Activated CD4-positive, alpha-beta T cell treated with anti-CD3 and anti-CD28 coated beads, Interleukin-2, amount 10 ng/mL, durations not matched to agents 24 days and 14 days (primary cell): ENCODE data around the gene SUB1. TPM values are rescaled to one million over a fixed set of nuclear protein-coding genes. Genes with fewer than 3 reads are reported as not detected.
"Not testable (repeated sequence)": the region's sequence is repeated elsewhere in the genome, so short reads cannot be mapped to it uniquely, and the experiment has no call there.

Source experiments
- DNase-seq: peaks from one replicate; pipeline ENCODE4 v3.0.0; 2022
- H3K27ac Mint-ChIP-seq: one replicate; pipeline ENCODE4 v1.8.0; 2022; ENCODE audit warnings: mild to moderate bottlenecking, mixed read lengths
- H3K27me3 Mint-ChIP-seq: one replicate; pipeline ENCODE4 v1.8.0; 2022; ENCODE audit warnings: mixed read lengths
- H3K36me3 Mint-ChIP-seq: one replicate; pipeline ENCODE4 v1.8.0; 2022; ENCODE audit warnings: low read depth, mild to moderate bottlenecking, mixed read lengths
- H3K4me1 Mint-ChIP-seq: one replicate; pipeline ENCODE4 v1.8.0; 2021; ENCODE audit warnings: mixed read lengths
- H3K4me3 Mint-ChIP-seq: one replicate; pipeline ENCODE4 v1.8.0; 2022; ENCODE audit warnings: mild to moderate bottlenecking, moderate library complexity, mixed read lengths
- H3K9me3 Mint-ChIP-seq: one replicate; pipeline ENCODE4 v1.8.0; 2021; ENCODE audit warnings: mixed read lengths
- intact Hi-C: fragments of 100-400 bp; cut with micrococcal nuclease; formaldehyde crosslinking; loops from one replicate; pipeline ENCODE4 v1.15.1; 2023
- total RNA-seq: library from RNA; stranded (reverse); gene quantifications from 2 replicates; pipeline ENCODE4 v1.2.3, GENCODE V29; 2022

Gene SUB1
- total RNA-seq, 1 donor from 2014 or later = 403 TPM

DNA sequence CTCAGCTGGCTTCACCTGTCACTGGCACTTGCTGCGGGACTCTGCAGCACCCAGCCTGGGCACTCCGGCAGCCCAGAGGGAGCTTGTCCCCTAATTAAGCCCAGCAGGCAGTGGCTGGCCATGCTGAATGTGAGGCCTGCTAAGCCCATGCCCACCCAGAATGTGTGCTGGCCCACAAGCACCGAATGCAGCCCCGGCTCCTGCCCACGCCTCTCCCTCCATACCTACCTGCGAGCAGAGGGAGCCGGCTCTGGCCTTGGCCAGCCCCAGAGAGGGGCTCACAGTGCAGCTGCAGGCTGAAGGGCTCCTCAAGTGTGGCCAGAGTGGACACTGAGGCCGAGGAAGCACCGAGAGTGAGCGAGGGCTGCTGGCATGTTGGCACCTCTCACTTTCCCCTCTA lies 32.4 kb upstream of the SUB1 start:
- Mint-ChIP-seq H3K27me3 (no peaks in the 10 kb centered on the region), H3K36me3 (peaks cover 53% of the 10 kb centered on the region), H3K9me3 (peaks cover 13% of the 10 kb centered on the region), H3K4me3 (no peak overlapping the region), H3K4me1 (peaks cover 16% of the 10 kb centered on the region), H3K27ac (no peak overlapping the region)
- DNase-seq = no peak
- intact Hi-C loops = no loop called here

DNA sequence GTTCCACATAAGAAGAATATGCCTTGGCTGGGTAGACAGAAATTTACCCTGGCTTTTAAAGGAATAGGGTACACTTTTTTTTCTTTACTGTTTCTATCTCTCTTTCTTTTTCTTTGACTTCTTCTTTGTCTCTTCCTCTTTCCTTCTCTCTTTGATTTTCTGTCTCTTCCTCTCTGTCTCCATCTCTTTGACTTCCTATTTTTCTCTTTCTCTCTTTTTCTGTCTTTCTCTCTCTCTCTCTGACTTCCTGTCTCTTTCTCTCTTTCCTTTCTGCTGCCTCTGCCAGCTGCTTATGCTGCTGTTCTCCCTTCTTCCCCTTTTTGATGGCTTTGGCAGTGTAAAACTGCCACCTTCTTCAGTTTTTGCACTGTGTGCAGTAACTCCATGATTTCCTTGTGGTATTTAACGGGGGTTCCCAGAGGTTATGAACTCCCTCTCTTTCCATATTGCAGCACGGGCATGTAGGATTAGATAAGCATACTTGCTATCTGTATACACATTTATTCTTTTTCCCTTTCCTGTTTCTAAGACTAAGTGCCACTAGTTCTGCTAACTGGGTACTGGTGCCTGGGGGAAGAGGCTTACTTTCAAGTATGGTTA lies 31.1 kb upstream of the SUB1 start:
- H3K4me3 Mint-ChIP-seq, intact Hi-C loops, DNase-seq, H3K27ac Mint-ChIP-seq, H3K27me3 Mint-ChIP-seq: not testable (repeated sequence)
- Mint-ChIP-seq H3K9me3 (peaks cover 13% of the 10 kb centered on the region), H3K36me3 (peaks cover 48% of the 10 kb centered on the region), H3K4me1 (peaks cover 18% of the 10 kb centered on the region)

DNA sequence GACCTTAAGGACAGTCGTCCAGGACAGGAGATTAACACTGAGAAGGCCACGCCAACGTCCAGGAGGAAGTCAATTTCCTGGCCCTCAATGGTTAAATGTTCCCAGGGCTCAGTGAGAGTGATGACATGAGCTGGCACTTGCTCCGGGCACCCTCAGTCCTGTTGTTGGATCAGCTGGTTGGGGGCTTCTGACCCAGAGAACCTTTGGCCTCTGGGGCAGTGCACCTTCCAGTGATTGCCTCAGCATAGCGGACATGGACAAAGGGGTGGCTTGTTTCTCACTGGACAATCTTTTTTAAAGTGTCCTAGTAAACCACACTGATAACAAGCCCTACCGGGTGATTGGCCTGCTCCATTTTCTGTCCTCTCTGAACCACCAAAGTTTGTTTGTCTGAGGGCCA lies 28.8 kb upstream of the SUB1 start:
- intact Hi-C loops, H3K4me3 Mint-ChIP-seq, DNase-seq, H3K27me3 Mint-ChIP-seq, H3K27ac Mint-ChIP-seq: not testable (repeated sequence)
- H3K9me3 Mint-ChIP-seq = peaks cover 13% of the 10 kb centered on the region
- peaks cover 33% of the 10 kb centered on the region for H3K36me3 Mint-ChIP-seq
- peaks cover 14% of the 10 kb centered on the region for H3K4me1 Mint-ChIP-seq

DNA sequence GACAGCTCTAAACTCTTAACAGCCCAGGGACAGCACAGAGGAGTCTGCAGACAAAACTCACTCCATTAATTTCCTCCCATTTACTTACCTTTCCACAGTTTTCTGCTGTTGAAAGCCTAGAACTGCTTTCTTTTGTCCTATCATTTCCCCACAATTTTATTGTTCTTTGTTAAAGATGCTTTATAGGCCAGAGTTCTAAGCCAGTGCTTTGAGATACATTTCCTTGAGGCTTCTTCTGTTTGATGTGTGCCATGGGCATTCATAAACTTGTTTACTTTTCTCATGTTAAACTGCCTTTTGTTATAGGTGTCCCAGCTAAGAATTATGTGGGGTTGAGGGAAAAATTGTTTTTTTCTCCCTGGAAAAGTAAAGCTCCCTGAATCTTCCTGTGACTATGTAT lies 25.9 kb upstream of the SUB1 start:
- Mint-ChIP-seq H3K9me3 (peaks cover 3% of the 10 kb centered on the region), H3K4me1 (peaks cover 9% of the 10 kb centered on the region), H3K36me3 (peaks cover 17% of the 10 kb centered on the region), H3K27ac (no peak overlapping the region), H3K4me3 (no peak overlapping the region), H3K27me3 (no peaks in the 10 kb centered on the region)
- no peak for DNase-seq
- intact Hi-C loops = no loop called here

DNA sequence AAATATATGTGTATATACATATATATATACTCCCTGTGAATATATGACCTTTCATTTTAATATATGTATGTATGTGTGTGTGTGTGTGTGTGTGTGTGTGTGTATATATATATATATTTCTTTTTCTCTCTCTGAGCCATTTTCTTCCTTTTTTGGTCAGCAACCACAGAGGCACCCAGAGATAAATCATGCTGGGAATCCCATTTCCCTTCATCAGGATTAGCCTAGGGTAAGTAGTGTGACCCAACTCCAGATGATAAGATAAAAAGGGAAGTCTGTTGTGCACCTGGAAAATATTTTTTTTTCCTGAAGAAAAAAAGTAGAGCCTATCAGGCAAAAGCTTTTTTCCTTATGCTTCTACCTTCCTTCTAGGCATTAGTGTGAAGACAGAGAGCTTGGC lies 25.4 kb upstream of the SUB1 start:
- Mint-ChIP-seq H3K27ac (no peak overlapping the region), H3K36me3 (peaks cover 18% of the 10 kb centered on the region), H3K4me1 (peaks cover 10% of the 10 kb centered on the region), H3K9me3 (no peaks in the 10 kb centered on the region), H3K27me3 (no peaks in the 10 kb centered on the region), H3K4me3 (no peak overlapping the region)
- intact Hi-C loops = no loop called here
- DNase-seq = no peak

DNA sequence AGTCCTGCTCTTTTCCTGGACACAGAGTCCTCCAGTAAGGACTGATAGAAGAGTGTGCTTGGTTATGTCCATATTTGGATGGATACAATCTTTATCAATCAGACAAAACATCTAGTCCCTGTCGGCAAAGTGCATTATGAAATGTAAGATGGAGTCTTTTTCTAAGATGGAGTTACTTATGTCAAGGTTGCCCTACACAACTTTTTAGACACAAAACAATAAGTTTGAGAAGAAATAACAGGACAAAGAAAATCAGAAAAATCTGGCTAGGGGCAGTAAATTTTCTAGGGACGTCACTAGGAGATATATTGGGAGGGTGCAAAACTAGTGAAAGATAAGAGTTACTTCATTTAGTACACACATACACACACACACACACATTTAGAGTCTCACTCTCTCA lies 23.3 kb upstream of the SUB1 start:
- peaks cover 32% of the 10 kb centered on the region for H3K36me3 Mint-ChIP-seq
- intact Hi-C loops = no loop called here
- H3K4me1 Mint-ChIP-seq = peaks cover 13% of the 10 kb centered on the region
- H3K4me3 Mint-ChIP-seq = no peak overlapping the region
- no peak overlapping the region for H3K27ac Mint-ChIP-seq
- no peaks in the 10 kb centered on the region for H3K27me3 Mint-ChIP-seq
- no peak for DNase-seq
- peaks cover 4% of the 10 kb centered on the region for H3K9me3 Mint-ChIP-seq

DNA sequence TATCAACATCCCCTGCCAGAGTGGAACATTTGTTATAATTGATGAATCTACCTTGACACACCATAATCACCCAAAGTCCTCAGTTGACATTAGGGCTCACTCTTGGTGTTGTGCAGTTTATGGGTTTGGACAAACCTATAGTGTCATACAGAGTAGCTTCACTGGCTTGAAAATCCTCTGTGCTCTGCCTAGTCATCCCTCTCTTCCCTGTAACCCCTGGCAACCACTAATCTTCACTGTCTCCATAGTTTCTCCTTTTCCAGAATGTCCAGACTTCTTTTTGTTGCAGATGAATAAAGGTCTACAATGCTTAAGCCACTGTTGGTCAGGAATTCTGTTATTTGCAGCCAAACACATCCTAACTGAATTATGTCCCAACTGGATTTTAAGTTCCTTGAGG lies 22.5 kb upstream of the SUB1 start:
- no peaks in the 10 kb centered on the region for H3K27me3 Mint-ChIP-seq
- H3K27ac Mint-ChIP-seq = no peak overlapping the region
- no peak for DNase-seq
- peaks cover 32% of the 10 kb centered on the region for H3K36me3 Mint-ChIP-seq
- intact Hi-C loops = no loop called here
- peaks cover 4% of the 10 kb centered on the region for H3K9me3 Mint-ChIP-seq
- peaks cover 13% of the 10 kb centered on the region for H3K4me1 Mint-ChIP-seq
- H3K4me3 Mint-ChIP-seq = no peak overlapping the region

DNA sequence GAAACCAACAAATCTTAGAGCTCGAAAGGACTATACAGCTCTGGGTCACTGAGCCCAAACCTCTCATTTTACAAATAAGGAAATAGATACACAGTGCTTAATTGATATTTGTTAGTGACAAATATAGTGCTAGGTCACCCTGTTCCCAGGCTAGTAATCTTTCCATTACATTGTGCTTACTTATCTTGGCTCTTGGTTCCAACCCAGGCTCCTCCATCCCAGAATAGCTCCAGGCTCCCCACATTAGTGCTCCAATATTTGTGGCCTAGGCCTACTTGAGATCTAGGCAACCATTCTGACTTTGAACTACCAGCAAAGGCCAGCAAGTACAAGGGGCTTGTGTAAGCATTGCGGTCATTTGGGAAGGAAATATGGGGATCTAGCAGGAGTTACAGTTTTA lies 21.7 kb upstream of the SUB1 start:
- peaks cover 11% of the 10 kb centered on the region for H3K4me1 Mint-ChIP-seq
- peaks cover 4% of the 10 kb centered on the region for H3K9me3 Mint-ChIP-seq
- H3K27me3 Mint-ChIP-seq = no peaks in the 10 kb centered on the region
- intact Hi-C loops = no loop called here
- no peak for DNase-seq
- no peak overlapping the region for H3K27ac Mint-ChIP-seq
- no peak overlapping the region for H3K4me3 Mint-ChIP-seq
- H3K36me3 Mint-ChIP-seq = peaks cover 34% of the 10 kb centered on the region

DNA sequence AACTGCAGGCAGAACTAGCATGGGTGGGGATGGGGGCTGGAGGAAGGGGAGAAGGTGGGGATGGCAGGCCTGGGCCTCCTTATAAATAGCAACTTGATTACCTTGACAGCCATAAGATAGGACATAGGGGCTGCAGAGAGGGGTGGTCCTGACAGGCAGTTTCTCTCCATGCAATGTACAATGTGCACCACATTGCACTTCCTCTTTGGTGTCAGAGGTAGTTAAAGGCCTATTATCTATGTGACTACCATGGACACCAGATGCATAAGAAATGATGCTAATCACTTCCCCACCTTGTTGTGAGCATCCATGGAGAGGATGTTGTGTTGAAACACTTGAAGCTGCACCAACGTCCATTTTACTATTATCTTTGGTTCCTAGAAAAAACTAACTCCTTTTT lies 20.2 kb upstream of the SUB1 start:
- H3K27me3 Mint-ChIP-seq = no peaks in the 10 kb centered on the region
- H3K4me3 Mint-ChIP-seq = no peak overlapping the region
- H3K27ac Mint-ChIP-seq = no peak overlapping the region
- no peak for DNase-seq
- H3K9me3 Mint-ChIP-seq = peaks cover 4% of the 10 kb centered on the region
- H3K36me3 Mint-ChIP-seq = peaks cover 36% of the 10 kb centered on the region
- intact Hi-C loops = no loop called here
- peaks cover 15% of the 10 kb centered on the region for H3K4me1 Mint-ChIP-seq

DNA sequence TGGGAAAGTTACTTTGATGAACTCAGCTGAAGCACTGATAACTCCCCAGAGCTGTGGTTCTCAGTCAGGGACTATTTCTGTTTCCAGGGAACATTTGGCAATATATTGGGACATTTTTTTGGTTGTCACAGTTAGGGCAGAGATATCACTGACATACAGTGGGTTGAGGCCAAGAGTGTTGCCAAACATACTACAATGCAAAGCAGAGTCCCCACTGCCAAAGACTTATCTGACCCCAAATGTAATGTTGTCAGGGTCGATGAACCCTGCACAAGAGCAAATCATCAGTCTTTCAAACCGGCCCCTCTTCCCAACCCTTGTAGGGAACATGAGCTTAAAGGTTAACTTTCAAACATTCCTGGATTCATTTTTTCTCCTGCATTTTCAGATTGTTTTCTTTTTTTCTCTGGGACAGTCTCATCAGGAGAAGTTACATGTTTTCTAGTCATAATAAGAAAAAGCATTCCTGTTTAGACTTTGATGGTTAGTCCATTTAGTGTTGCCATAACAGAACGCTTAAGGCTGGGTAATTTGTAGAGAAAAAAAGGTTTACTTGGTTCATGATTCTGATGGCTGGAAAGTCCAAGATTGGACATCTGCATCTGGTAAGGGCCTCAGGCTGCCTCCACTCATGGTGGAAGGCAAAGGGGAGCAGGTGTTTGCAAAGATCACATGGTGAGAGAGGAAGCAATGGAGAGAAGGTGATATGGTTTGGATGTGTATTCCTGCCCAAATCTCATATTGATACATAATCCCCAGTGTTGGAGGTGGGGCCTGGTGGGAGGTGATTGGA lies 18.8 kb upstream of the SUB1 start:
- H3K4me3 Mint-ChIP-seq = no peak overlapping the region
- peaks cover 15% of the 10 kb centered on the region for H3K4me1 Mint-ChIP-seq
- H3K9me3 Mint-ChIP-seq = peaks cover 4% of the 10 kb centered on the region
- H3K27me3 Mint-ChIP-seq = no peaks in the 10 kb centered on the region
- H3K36me3 Mint-ChIP-seq = peaks cover 32% of the 10 kb centered on the region
- no peak overlapping the region for H3K27ac Mint-ChIP-seq
- intact Hi-C loops = no loop called here
- DNase-seq = no peak

DNA sequence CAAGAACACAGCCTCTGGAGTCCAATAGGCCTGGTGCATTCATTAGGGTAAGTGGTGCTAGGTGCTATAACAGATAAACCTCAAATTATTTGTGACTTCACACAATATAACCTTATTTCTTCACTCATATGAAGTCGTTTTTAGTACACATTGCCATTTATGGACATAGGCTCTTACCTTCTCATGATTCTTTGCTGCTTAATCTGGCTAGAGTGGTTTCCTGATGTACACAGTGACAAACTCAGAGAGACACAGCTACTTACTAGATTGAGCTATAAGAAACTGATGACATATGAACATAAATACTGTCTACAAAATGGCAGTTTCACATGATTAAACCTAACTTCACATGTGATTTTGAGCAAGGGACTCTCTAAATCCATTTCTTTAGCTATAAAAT lies 14.2 kb upstream of the SUB1 start:
- Mint-ChIP-seq H3K4me3 (no peak overlapping the region), H3K27me3 (no peaks in the 10 kb centered on the region), H3K27ac (no peak overlapping the region), H3K9me3 (peaks cover 4% of the 10 kb centered on the region), H3K4me1 (peaks cover 6% of the 10 kb centered on the region), H3K36me3 (peaks cover 22% of the 10 kb centered on the region)
- intact Hi-C loops = no loop called here
- DNase-seq = no peak

DNA sequence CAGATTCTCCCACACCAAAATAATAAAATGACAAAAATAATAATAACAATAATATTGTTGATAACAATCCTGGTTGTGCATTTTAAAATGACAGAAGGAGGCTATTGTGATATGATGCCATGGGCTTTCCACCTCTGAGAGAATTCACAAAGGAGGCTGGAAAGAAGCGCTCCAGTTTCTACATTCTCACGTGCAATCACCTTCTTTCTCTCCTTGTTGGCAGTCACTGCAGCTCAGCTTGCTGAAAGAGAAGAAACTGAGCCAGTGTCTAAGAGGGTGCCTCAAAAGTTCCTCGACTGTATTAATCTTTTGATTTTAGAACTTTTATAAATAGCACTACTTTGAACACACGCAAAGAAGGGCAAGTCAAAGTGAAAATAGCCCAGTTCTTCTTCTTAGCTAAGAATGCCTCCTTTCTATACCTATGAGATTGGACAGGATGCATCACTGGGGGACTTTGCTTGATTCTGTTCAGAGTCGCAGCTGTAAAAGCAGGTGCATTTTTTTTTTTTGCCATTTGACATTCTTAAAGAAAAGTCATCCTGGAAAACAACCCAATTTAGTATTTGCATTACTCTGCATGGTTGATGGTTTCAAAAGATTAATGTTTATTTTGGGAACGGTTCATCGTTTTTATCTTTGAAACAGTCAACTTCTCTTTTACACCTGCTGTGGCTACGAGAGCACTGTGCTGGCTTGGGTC lies 12.4 kb upstream of the SUB1 start:
- Mint-ChIP-seq H3K36me3 (peaks cover 13% of the 10 kb centered on the region), H3K27ac (no peak overlapping the region), H3K4me1 (peaks cover 11% of the 10 kb centered on the region), H3K9me3 (no peaks in the 10 kb centered on the region), H3K4me3 (no peak overlapping the region), H3K27me3 (no peaks in the 10 kb centered on the region)
- intact Hi-C loops = no loop called here
- DNase-seq = no peak

DNA sequence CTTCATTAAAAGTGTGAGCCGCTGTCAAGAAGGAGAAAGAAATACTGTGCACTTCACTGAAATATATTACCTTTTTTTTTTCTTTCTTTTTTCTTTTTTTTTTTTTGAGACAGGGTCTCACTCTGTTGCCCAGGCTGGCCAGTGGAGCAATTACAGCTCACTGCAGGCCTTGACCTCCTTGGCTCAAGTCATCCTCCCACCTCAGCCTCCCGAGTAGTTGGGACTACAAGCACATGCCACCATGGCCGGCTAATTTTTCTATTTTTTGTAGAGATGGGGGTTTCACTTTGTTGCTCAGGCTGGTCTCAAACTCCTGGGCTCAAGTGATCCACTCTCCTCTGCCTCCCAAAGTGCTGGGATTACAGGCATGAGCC lies 11.9 kb upstream of the SUB1 start:
- H3K4me3 Mint-ChIP-seq, intact Hi-C loops, DNase-seq, H3K9me3 Mint-ChIP-seq, H3K27me3 Mint-ChIP-seq, H3K27ac Mint-ChIP-seq: not testable (repeated sequence)
- H3K4me1 Mint-ChIP-seq = peaks cover 11% of the 10 kb centered on the region
- H3K36me3 Mint-ChIP-seq = peaks cover 13% of the 10 kb centered on the region

DNA sequence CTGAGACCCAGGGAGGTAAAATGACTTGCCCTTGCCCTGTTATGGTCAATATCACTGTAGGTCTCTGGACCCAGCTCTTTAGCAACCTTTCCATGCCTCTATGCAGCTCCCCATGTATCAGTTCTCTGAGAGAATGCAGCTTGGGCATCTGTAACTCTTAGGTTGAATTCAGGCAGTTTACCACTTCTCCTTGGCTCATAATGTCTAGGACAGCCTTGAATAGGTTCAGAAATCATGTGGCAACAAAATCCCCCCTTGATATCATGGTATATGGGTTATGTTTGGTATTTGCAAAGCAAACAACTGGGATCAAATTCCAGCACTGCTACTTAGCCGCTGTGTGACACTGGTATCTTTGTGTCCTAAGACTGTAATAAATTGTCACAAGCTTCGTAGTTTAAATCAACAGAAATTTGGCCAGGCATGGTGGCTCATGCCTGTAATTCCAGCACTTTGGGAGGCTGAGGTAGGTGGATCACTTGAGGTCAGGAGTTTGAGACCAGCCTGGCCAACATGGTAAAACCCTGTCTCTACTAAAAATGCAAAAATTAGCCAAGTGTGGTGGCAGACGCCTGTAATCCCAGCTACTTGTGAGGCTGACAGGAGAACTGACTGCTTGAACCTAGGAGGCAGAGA lies 10.7 kb upstream of the SUB1 start:
- H3K27ac Mint-ChIP-seq = no peak overlapping the region
- H3K9me3 Mint-ChIP-seq = no peaks in the 10 kb centered on the region
- H3K27me3 Mint-ChIP-seq = no peaks in the 10 kb centered on the region
- no peak overlapping the region for H3K4me3 Mint-ChIP-seq
- peaks cover 6% of the 10 kb centered on the region for H3K4me1 Mint-ChIP-seq
- H3K36me3 Mint-ChIP-seq = peaks cover 9% of the 10 kb centered on the region
- intact Hi-C loops = no loop called here
- DNase-seq = no peak
